Choroid plexus epithelial cell (primary cell): ENCODE results near the gene C10orf143.

ENCODE experiments used
- DNase-seq: peaks from one replicate; pipeline ENCODE4 v3.0.0-alpha.2; 2010; ENCODE audit warnings: low read depth
- H3K4me3 ChIP-seq: 2 replicates; pipeline ENCODE4 v1.5.1; 2011; ENCODE audit warnings: low read depth, mild to moderate bottlenecking, control low read depth, low read length, moderate library complexity
- TF ChIP-seq, protein P1 (sequence below): conservative IDR thresholded peaks from 2 replicates; pipeline ENCODE4 v1.5.1; 2011; ENCODE audit warnings: low read depth, mild to moderate bottlenecking, control low read depth, inconsistent platforms, low read length, moderate library complexity

C10orf143 gene

DNA sequence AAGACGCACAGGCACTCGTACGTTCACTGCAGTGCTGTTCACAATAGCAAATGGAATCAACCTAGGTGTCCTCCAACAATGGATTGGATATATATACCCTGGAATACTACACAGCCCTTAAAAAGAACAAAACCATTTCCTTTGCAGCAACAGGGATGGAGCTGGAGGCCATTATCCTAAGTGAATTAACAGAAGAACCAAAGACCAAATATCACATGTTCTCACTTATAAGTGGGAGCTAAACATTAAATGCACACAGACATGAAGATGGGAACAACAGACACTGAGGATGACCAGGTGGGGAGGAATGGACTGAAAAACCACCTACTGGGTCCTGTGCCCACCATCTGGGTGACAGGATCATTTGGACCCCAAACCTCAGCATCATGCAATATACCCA is 94.5 kb downstream of the C10orf143 start:
- H3K4me3 ChIP-seq: no peak overlapping the region
- TF ChIP-seq, protein P1, sequence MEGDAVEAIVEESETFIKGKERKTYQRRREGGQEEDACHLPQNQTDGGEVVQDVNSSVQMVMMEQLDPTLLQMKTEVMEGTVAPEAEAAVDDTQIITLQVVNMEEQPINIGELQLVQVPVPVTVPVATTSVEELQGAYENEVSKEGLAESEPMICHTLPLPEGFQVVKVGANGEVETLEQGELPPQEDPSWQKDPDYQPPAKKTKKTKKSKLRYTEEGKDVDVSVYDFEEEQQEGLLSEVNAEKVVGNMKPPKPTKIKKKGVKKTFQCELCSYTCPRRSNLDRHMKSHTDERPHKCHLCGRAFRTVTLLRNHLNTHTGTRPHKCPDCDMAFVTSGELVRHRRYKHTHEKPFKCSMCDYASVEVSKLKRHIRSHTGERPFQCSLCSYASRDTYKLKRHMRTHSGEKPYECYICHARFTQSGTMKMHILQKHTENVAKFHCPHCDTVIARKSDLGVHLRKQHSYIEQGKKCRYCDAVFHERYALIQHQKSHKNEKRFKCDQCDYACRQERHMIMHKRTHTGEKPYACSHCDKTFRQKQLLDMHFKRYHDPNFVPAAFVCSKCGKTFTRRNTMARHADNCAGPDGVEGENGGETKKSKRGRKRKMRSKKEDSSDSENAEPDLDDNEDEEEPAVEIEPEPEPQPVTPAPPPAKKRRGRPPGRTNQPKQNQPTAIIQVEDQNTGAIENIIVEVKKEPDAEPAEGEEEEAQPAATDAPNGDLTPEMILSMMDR: no peak
- DNase-seq: no peak

DNA sequence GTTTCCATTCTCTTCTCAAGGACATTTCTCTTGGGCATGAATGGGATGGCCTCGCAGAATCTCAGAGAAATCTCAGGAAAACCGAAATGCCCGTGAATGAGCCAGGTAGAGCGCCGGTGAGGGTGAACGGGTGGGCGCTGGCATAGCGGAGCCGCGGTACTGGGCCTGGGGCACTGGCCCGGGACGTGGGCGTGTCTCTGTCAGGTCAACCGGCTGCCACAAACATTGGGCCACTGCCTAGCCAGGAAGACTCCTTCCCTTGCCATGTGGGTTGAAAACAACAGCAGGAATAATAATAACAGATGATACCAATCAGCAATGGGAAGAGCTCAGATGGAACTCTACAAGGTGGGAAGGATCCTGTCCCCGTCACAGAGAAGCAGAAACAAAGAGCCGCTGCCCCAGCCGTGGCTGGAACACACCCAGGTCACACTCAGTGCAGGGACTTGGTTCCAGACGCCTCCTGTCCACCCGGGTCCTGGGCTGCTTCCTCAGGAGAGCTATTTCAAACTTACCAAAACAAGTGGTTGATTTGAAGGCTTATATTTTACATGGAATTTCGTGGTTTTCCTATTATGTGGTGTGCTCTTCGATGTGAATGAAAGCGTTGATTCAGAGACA is 95.4 kb downstream of the C10orf143 start:
- DNase-seq: no peak
- H3K4me3 ChIP-seq: no peak overlapping the region
- TF ChIP-seq, protein P1: no peak

- no peak overlapping the region for H3K4me3 ChIP-seq
- no peak for DNase-seq
- TF ChIP-seq, protein P1: no peak
Observed at GRCh38 chr10:130014263-130015074, 96.2 kb downstream of the C10orf143 start.
